SK-N-SH treated with all-trans-retinoic acid at 6 μM for 48 hours (cell line): ENCODE data around the gene LRMDA.

Source experiments
- ARNTL ChIP-seq: fragments of 450-650 bp; formaldehyde crosslinking; IDR thresholded peaks from 2 replicates; pipeline ENCODE4 v1.5.0; 2020; ENCODE audit warnings: low read depth, mild to moderate bottlenecking, moderate library complexity, borderline replicate concordance
- CREB5 ChIP-seq: fragments of 250-450 bp; sonication (Bioruptor Pico); IDR thresholded peaks from 2 replicates; pipeline ENCODE4 v1.5.1; 2020; ENCODE audit warnings: low read depth, mild to moderate bottlenecking, moderate library complexity
- ESRRG ChIP-seq: fragments of 250-450 bp; sonication (Bioruptor Pico); IDR thresholded peaks from 2 replicates; pipeline ENCODE4 v1.6.1; 2021; ENCODE audit warnings: mild to moderate bottlenecking
- OSR1 ChIP-seq: fragments of 250-450 bp; sonication (Bioruptor Pico); IDR thresholded peaks from 2 replicates; pipeline ENCODE4 v1.8.0; 2022; ENCODE audit warnings: moderate library complexity, mild to moderate bottlenecking, inconsistent platforms
- PATZ1 ChIP-seq: fragments of 250-450 bp; sonication (Bioruptor Pico); IDR thresholded peaks from 2 replicates; pipeline ENCODE4 v1.8.0; 2020; ENCODE audit warnings: mild to moderate bottlenecking, moderate library complexity, borderline replicate concordance
- RARB ChIP-seq: fragments of 250-450 bp; sonication (Bioruptor Pico); IDR thresholded peaks from 2 replicates; pipeline ENCODE4 v1.8.0; 2021; ENCODE audit warnings: mild to moderate bottlenecking, moderate library complexity
- ZFP3 ChIP-seq: fragments of 250-450 bp; sonication (Bioruptor Pico); IDR thresholded peaks from 2 replicates; pipeline ENCODE4 v1.5.0; 2020; ENCODE audit warnings: mild to moderate bottlenecking, moderate library complexity
- ZNF70 ChIP-seq: fragments of 450-650 bp; formaldehyde crosslinking; IDR thresholded peaks from 2 replicates; pipeline ENCODE4 v1.5.0; 2020; ENCODE audit warnings: mild to moderate bottlenecking, moderate library complexity
- ZNF8 ChIP-seq: fragments of 450-650 bp; formaldehyde crosslinking; IDR thresholded peaks from 2 replicates; pipeline ENCODE4 v1.5.0; 2020; ENCODE audit warnings: mild to moderate bottlenecking, moderate library complexity

GRCh38 chr10:76091926-76092325, 660.5 kb downstream of the LRMDA start:
- TF ChIP-seq ARNTL (CRISPR knock-in tag) (no peak), ZNF8 (no peak), OSR1 (CRISPR knock-in tag) (no peak), CREB5 (CRISPR knock-in tag) (no peak), ZFP3 (CRISPR knock-in tag) (no peak), ZNF70 (CRISPR knock-in tag) (no peak), PATZ1 (no peak), ESRRG (CRISPR knock-in tag) (no peak), RARB (CRISPR knock-in tag) (no peak)
